GM21529 (cell line): ENCODE measurements around the gene CPA5.

Experiments used
- ATAC-seq: cut with Tn5 transposase; IDR thresholded peaks from one replicate; pipeline ENCODE4 v1.9.1; 2021; ENCODE audit not compliant: unreplicated experiment

CPA5 gene

GRCh38 chr7:130377178-130377577 lies 32.6 kb downstream of the CPA5 start:
- ATAC-seq, result no peak

DNA sequence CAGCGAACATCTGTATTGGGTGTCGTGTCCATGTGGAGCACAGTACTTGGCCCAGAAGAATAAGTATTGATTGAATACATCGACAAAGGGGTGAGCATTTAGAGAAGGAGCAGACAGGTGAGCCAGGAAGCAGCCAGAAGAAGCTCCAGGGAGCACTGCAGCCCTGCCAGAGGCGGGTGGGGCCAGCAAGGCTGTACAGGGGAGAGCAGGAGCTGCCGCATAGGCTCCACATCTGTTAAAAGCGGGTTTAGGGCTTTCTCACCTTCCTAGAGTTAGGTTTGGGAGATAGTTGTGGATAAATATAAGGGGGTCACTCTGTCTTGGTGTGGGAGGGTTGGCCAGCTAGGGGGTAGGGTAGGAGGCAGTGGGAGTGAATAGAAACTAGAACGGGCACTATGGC lies 34.4 kb downstream of the CPA5 start:
- no peak for ATAC-seq

GRCh38 chr7:130379532-130379920 lies 34.9 kb downstream of the CPA5 start:
- ATAC-seq, result no peak

DNA sequence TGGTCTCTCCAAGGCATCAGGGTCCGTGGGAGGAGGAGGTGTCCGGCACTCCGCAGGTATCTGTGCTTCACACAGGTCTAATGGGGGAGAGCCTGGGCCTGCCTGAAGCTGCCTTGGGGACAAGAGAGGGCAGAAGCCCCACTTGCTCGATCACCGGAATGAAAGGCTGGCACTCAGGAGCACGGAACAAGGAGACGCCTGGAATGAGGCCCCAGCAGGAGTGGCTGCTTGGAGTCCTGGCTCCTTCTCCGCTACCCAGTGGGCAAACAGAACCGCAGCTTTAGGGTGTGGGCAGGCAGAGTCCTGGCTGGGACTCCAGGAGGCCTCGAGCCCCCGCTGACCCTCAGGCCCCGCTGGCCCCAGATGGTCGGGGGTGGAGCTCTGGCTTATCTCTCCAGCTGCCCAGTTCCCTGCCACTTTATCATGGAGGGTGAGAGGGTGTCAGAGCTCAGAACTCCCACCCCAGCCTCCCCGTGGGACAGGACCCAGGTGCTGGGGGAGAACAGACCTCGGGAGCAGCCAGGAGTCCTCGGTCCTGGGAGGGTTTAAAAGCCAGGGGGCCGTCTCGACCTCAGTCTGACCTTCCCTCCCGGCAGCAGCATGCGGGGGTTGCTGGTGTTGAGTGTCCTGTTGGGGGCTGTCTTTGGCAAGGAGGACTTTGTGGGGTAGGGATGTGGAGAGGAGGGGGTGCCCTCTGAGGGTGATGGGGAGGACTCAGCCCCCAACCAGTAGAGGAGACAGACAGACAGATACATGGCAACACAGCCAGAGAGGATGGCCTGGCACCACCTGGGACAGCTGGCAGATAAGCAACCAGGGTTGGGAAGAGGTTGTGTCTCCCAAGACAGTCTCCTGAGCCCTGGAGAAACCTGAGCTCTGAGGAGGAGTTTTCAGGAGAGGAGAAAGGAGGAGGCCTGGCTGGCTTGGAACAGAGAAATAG lies 35.6 kb downstream of the CPA5 start, which contains the start of gene CPA1:
CPA1 (plus strand) TSS at position 574 of the 940 bp plus-strand sequence; CDS start at position 601, 27 bp downstream.
- ATAC-seq, result no peak

DNA sequence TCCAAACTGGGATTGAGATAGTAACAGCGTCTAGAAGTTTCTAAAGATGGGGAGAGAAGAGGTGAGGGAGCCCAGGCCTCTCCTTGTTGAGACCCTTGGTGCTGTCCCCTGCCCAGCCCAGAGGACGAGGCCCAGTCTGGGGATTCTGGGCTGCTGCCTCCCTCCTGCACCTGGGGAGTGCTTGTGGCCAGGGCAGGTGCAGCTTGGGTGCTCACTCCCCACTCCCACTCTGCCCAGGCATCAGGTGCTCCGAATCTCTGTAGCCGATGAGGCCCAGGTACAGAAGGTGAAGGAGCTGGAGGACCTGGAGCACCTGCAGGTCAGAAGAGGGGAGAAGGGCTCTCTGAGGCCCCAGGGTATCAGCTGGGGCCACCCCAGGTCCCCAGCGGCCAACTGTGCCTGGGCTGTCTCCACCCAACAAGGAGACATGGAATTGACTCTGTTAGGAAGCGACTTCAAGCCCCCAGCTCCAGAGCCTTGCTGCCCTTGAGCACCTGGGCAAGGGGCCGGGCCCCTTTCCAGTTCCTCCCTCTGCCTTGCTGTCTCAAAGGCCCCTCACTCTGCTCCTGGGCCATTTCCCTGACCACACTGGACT lies 36.3 kb downstream of the CPA5 start:
- ATAC-seq, result no peak

DNA sequence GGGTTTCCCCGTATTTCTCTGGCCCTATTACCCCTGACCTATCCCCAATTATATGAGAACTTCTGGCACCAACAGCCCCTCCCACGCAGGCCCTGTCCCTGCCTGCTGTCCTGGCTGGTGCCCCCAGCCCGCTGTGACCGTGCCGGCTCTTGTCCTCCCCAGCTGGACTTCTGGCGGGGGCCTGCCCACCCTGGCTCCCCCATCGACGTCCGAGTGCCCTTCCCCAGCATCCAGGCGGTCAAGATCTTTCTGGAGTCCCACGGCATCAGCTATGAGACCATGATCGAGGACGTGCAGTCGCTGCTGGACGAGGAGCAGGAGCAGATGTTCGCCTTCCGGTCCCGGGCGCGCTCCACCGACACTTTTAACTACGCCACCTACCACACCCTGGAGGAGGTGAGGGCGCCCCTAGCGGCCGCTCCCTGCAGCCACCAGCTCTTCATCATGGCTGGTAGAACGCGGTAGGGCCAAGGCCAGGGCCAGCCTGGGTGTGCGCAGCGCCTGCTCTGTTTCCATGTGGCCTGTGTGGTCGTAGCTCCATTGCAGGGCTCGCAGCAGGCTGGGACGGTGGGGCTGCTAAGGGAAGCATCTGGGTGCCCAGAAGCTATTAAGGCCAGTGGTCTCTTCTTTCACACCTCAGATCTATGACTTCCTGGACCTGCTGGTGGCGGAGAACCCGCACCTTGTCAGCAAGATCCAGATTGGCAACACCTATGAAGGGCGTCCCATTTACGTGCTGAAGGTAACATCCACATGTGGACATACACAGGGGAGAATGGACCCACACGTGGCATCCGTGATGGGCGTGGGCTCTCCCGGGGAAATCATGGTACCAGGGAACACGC lies 37.1 kb downstream of the CPA5 start:
- no peak for ATAC-seq

GRCh38 chr7:130383187-130383980 lies 38.8 kb downstream of the CPA5 start:
- no peak for ATAC-seq

DNA sequence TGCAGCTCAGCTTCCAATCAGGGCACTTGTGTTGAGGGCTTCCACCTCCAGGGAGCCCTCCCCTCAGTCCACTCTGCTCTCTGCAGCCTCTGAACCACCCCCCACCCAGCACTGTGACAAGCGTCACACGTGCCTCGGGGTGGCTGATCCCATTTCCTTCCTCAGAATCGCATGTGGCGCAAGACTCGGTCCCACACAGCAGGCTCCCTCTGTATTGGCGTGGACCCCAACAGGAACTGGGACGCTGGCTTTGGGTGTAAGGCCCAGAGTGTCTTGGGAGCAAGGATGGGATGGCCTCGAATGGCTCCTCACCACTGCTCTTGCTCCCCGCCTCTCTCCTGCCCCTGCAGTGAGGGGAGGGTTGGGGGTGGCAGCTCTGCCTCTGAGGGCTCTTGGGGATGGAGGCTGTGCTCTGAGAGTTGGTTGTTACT lies 39.8 kb downstream of the CPA5 start:
- no peak for ATAC-seq

DNA sequence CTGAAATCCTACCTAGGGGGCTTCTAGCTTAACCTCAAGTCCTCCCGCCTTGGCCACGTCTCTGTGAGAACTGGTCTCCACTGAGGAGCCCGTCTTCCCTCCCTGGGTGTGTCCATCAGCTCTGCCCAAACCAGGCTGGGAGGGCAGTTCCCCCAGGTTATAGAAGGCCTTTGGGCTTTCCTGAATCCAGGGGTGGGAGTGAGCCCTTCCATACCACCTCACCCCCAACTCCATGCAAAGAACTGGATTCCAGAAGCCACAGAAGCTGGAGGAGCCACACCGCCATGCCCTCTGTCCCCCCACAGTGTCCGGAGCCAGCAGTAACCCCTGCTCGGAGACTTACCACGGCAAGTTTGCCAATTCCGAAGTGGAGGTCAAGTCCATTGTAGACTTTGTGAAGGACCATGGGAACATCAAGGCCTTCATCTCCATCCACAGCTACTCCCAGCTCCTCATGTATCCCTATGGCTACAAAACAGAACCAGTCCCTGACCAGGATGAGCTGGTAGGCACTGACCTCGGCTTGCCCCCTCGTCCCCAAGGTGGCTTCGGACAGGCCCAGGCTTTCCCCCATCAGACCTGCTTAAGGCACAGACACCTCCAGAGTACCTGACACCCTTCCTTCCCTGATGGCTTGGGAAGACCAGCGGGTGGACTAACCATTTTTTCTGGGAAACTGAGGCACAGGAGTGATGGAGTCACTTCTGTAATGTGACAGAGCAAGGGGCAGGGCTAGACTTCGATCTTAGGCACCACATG lies 40.4 kb downstream of the CPA5 start:
- ATAC-seq, result no peak

DNA sequence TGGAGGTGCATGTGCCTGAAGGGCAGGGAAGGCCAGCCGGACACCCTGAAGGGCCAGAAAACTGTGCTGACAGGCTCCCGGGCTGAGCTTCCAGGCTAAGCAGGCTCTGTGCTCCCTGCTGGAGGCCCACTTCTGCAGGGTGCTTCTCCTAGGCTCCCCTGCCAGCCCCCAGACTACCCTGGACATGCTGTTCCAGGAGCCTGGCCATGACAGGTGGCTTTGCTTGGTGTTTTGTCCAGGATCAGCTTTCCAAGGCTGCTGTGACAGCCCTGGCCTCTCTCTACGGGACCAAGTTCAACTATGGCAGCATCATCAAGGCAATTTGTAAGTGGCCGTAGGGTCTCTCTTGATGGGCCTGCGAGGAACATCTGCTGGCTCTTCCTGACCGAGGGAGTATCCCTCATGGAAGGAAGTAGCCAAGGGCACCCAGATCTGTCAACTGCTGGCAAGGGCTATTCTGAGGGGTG lies 41.0 kb downstream of the CPA5 start:
- no peak for ATAC-seq

- ATAC-seq, result no peak
Measured at GRCh38 chr7:130386876-130387275, 42.3 kb downstream of the CPA5 start.

GRCh38 chr7:130387306-130387627 lies 42.7 kb downstream of the CPA5 start:
- ATAC-seq, result no peak

GRCh38 chr7:130387628-130388403 lies 43.2 kb downstream of the CPA5 start:
- no peak for ATAC-seq

DNA sequence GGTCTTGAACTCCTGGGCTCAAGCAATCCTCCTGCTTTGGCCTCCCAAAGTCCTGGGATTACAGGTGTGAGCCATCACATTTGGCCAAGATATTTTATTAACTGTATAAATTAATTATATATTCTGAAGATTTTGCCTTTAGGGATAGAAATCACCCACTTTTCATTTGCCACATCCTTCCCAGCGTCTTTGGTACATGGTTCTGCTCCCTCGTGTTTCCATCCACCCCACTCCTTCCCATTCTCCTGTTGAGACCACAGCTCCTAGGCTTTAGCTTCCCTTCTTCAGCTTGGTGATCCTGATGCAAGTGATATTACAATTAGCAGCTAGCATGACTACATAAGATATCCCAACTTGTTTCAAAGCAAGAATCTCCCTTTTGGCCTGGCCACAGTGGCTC lies 44.1 kb downstream of the CPA5 start:
- ATAC-seq, result no peak

GRCh38 chr7:130390486-130390885 lies 45.9 kb downstream of the CPA5 start:
- ATAC-seq, result no peak

DNA sequence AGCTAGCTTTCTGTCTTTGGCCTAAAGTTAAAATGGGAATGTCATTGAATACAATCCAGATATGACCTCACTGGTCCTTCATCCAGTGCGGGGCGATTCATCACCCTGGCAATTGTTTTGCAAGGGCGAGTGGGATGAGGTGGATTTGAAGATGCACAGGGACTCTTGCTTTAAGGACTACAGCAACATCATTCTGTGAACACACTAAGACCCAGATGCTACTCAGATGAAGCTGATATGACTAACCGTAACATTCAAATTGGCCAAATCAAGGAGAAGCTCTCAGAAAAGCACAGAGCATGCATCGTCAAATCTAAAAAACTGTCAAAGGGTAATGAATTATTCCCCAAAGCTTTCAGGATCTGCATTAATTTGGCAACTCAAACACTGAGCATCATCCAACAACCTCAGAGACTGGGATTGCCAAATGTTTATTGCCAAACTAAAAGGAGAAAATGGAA lies 48.5 kb downstream of the CPA5 start:
- ATAC-seq, result no peak

DNA sequence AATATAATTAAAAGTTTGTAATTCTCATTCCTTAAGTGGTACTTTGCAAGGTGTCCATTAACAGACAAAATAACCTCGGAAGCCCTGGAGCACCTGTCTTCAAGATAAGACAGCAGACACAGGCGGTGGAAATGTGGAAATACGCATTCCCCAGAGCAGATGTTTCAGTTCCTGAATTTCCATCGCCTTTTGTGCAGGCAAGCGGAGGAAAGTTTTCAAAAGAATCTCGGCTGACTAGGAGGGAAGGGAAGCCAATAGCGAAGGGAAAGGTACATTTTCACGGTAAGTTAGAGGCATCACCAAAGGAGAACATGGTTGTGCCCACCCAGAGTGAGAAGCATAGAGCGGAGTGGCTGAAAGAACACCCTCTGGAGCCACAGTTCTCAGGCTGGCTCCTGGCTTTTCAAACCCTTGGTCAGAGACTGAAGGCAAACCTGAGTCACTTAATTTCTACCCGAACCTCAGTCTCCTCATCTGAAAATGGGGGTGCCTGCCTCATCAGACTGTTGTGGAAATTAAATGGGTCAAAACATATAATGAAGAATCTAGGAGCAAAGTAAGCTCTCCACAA lies 49.3 kb downstream of the CPA5 start:
- no peak for ATAC-seq

- no peak for ATAC-seq
Measured at GRCh38 chr7:130394421-130395195, 50.0 kb downstream of the CPA5 start.
